LoVo (cell line): ENCODE measurements around the gene HNF1B.

ENCODE experiments used
- DNase-seq: peaks from one replicate; pipeline ENCODE4 v3.0.0-alpha.2; 2016; ENCODE audit warnings: low spot score

Gene HNF1B

GRCh38 chr17:37671824-37672547, 72.9 kb downstream of the HNF1B start:
- no peak for DNase-seq

GRCh38 chr17:37671028-37671823, 73.6 kb downstream of the HNF1B start:
- DNase-seq: no peak

DNA sequence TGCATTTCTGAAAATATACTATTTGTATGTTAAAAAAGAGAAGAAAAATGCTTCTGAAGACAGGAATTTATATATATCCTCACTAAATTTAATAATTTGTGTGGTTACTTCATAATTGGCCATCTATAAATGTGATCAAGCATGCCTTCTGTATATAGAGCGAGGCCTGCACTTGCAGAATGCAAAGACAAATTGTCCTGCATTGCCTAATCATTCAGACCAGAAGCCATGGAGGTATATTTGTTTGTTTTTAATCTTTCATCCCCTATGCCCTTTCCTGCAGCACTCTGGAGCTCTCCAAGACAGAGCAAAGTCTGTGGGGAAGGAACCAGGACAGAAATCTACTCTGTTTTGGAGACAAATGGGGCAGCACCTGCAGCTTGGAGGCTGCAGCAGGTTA, 77.8 kb downstream of the HNF1B start:
- no peak for DNase-seq

DNA sequence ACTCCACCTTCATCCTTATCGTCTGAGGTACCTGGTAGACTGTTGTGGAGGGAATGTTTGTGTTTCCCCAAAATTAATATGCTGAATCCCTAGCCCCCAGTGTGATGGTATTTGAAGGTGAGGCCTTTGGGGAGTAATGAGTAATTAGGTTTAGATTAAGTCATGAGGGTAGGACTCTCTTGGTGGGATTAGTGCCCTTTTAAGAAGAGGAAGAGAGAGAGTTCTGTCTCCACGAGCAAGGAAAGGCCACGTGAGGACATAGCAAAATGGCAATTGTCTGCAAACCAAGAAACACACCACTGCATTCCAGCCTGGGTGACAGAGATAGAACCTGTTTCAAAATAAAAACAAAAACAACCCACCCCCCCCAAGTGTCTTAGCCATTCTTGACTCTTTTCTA, 80.6 kb downstream of the HNF1B start:
- no peak for DNase-seq

- no peak for DNase-seq
These were observed 82.5 kb downstream of the HNF1B start for GRCh38 chr17:37662353-37662752.

- no peak for DNase-seq
These were observed 83.4 kb downstream of the HNF1B start for GRCh38 chr17:37661400-37662014.

DNA sequence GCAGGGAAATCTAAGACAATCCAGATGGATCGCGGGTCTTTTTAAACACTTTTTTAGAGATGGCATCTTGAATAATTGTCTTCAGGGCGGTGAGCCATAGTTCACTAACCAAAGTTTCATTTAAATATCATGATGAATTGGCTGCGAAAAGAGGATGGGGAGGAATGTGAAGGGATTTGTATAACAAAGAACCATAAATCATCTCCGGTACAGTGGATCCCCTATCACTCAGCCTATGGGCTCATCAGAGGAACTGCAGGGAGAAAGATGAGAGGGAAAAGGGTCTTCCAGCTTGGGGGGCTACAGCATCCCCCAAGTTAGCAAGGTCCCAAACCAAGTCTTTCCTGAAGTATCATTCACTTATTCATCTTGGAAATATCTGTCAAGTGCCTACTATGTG, 84.9 kb downstream of the HNF1B start:
- DNase-seq: no peak

DNA sequence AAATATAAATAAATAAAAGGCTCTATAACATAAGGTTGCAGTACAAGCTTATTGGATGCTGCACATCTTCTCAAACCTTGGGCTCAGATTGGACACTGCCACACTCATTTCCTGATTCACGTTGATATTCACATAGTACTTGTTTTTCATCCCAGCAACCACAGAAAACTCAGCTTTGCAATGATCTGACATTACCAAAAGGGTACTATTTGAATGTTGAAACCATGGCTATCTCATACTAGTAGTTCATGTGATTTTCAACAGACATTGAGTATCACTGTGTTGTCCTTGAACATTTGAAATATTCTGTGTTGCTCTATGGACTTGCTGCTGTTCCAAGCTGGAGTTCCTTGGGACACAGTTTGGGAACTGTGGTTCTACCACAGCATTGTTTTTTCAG, 87.7 kb downstream of the HNF1B start:
- no peak for DNase-seq

- no peak for DNase-seq
These were observed 93.0 kb downstream of the HNF1B start for GRCh38 chr17:37651849-37652248.

- DNase-seq: no peak
These were observed 94.3 kb downstream of the HNF1B start for GRCh38 chr17:37650419-37651003.

DNA sequence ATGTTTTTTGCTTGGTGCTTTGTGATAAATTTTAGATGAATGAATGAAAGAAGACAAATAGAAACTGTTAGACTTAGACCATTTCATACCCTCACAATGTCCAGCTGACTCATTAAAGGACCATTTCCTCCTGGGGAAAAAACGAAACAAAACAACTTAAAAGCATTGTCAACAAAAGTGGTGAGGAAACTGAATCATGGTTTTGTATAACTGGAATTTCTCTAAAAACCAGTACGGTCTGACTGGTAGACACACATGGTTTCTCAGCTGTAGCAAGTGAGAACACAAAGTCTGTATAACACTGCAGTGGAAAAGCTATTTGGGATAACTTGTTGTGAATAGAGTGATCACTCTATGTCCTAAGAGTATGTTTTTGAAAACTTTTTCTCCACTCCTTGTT, 96.3 kb downstream of the HNF1B start:
- no peak for DNase-seq

DNA sequence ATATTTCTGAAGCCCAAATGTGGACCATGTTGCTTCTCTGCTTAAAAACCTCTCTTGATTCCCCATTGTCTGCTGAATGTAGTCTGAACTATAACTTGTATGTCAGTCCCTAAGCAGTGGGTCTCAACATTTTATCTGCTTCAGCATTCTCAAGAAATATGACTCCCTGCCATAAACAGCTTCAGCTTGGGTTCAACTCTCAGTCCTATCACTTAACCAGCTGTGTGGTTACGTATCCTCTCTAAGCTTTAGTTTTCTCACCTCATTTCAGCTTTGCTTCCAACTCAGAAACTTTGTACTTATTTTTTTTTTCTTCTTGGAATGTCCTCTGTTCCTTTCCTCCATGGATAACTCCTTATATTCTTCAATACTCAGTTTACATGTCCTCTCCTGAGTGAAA, 97.0 kb downstream of the HNF1B start:
- DNase-seq: no peak

- peak; percentile 58 for DNase-seq
These were observed 101.0 kb downstream of the HNF1B start for GRCh38 chr17:37643869-37644268.

DNA sequence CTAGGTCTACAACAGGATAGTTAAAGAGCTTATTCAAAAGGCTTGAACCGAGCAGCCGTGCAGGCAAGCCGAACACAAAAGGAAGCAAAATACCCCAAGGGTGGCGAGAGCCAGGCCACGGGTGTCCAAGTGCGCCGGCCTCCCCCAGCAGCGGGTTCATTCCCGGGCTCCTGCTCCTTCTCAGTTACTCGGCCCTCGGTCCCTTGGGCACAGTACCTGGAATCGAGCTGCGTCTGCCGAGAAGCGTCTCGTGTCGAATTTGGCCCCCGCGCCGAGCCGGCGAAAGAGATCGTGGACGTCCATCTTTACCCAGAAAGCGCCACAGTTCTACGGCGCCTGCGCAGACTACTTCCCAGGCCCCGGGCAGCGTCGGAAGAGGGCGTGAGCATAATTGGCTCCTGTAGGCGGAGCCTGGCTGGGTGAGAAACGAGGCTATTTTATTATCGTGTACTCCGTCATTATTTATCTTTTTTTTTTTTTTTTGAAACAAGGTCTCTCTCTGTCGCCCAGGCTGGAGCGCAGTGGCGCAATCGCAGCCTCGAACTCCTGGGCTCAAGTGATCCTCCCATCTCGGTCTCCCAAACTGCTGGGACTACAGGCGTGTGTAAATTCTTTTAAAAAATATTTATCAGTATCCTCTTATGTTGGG, 101.6 kb downstream of the HNF1B start, which contains the start of gene DDX52:
DDX52 (minus strand) TSS at position 329 of the 649 bp plus-strand sequence; CDS start at position 303, 26 bp downstream.
- peak; percentile 98 for DNase-seq

DNA sequence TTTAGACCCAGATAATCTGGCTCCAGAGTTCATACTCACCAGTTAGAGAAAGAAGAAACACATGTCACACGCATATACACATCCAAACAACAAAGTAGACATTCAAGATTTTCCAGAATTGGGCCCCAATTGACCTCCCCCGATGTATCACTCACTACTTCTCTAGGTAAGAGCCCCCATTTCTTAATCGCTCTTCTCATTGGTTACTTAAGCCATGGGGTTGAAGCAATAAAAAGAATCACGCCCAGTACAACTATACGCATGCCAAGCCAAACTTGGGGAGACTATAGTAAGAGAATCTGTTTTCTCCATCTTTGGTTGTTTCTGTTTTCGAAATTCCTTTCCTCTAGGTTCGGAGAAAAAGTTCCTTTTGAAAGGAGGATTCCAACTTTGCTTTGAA, 102.2 kb downstream of the HNF1B start:
- DNase-seq: peak; percentile 23

DNA sequence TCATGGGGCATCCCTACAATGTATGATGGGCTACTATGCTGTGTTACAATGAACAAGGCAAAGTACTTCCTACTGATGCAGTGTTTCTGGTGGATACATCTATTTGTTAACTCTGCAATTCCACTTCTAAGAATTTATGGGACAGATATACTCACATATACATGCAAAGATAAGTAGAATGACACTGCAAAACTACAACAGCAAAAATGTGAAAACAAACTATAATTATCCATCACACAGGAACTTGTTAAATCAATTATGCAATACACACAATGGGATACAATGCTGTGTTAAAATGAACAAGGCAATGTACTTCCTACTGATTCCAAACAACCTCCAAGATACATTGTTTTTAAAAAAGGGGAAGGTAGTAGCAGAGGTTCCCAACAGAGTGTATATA, 104.8 kb downstream of the HNF1B start:
- DNase-seq: no peak

- DNase-seq: no peak
These were observed 106.9 kb downstream of the HNF1B start for GRCh38 chr17:37637956-37638355.
